H9 (cell line): Measurements from ENCODE around the gene RNF213. TPM values are rescaled to one million over a fixed set of nuclear protein-coding genes. Genes with fewer than 3 reads are reported as not detected.

ENCODE experiments used
- DNase-seq: peaks from one replicate; pipeline ENCODE4 v3.0.0-alpha.2; 2017
- H2AFZ ChIP-seq: one replicate; pipeline ENCODE4 v1.6.1; 2013; ENCODE audit warnings: mild to moderate bottlenecking, low read length, control low read depth, moderate library complexity
- H2AK5ac ChIP-seq: 2 replicates; pipeline ENCODE4 v1.6.1; 2013; ENCODE audit warnings: low read length, control low read depth, mixed read lengths; ENCODE audit not compliant: insufficient read length
- H2BK120ac ChIP-seq: one replicate; pipeline ENCODE4 v1.6.1; 2013; ENCODE audit warnings: low read depth, mild to moderate bottlenecking, low read length, control low read depth, inconsistent platforms; ENCODE audit not compliant: poor library complexity, severe bottlenecking
- H2BK12ac ChIP-seq: 2 replicates; pipeline ENCODE4 v1.6.1; 2013; ENCODE audit warnings: low read length, control low read depth, mixed read lengths, low read depth; ENCODE audit not compliant: insufficient read length
- H2BK15ac ChIP-seq: 2 replicates; pipeline ENCODE4 v1.6.1; 2013; ENCODE audit warnings: low read depth, low read length, control low read depth
- H2BK20ac ChIP-seq: one replicate; pipeline ENCODE4 v1.6.1; 2013; ENCODE audit warnings: low read depth, mild to moderate bottlenecking, low read length, control low read depth, inconsistent platforms; ENCODE audit not compliant: poor library complexity, severe bottlenecking
- H2BK5ac ChIP-seq: 2 replicates; pipeline ENCODE4 v1.6.1; 2013; ENCODE audit warnings: low read length, control low read depth, mixed read lengths; ENCODE audit not compliant: insufficient read length
- H3K14ac ChIP-seq: 2 replicates; pipeline ENCODE4 v1.6.1; 2013; ENCODE audit warnings: low read length, control low read depth; ENCODE audit not compliant: insufficient read depth
- H3K18ac ChIP-seq: 2 replicates; pipeline ENCODE4 v1.6.1; 2013; ENCODE audit warnings: low read depth, mild to moderate bottlenecking, mixed read lengths, low read length, control low read depth; ENCODE audit not compliant: insufficient read length
- H3K23ac ChIP-seq: 2 replicates; pipeline ENCODE4 v1.6.1; 2013; ENCODE audit warnings: low read length, control low read depth, mixed read lengths, low read depth; ENCODE audit not compliant: insufficient read length
- H3K23me2 ChIP-seq: 2 replicates; pipeline ENCODE4 v1.6.1; 2013; ENCODE audit warnings: low read depth, mild to moderate bottlenecking, mixed read lengths, low read length, control low read depth; ENCODE audit not compliant: insufficient read length, poor library complexity, severe bottlenecking
- H3K27ac ChIP-seq: 2 replicates; pipeline ENCODE4 v1.5.1; 2013; ENCODE audit warnings: low read length, control low read depth, mixed read lengths, low read depth; ENCODE audit not compliant: insufficient read length
- H3K27me3 ChIP-seq: 2 replicates; pipeline ENCODE4 v1.6.1; 2013; ENCODE audit warnings: low read length, control low read depth, inconsistent platforms; ENCODE audit not compliant: insufficient read depth
- H3K4ac ChIP-seq: 2 replicates; pipeline ENCODE4 v1.6.1; 2013; ENCODE audit warnings: low read depth, mild to moderate bottlenecking, control low read depth, inconsistent platforms, low read length, moderate library complexity
- H3K4me1 ChIP-seq: 2 replicates; pipeline ENCODE4 v1.6.1; 2013; ENCODE audit warnings: low read length, control low read depth, inconsistent platforms; ENCODE audit not compliant: insufficient read depth
- H3K4me2 ChIP-seq: 2 replicates; pipeline ENCODE4 v1.6.1; 2013; ENCODE audit warnings: low read length, control low read depth, mixed read lengths; ENCODE audit not compliant: insufficient read length, insufficient read depth
- H3K56ac ChIP-seq: 2 replicates; pipeline ENCODE4 v1.6.1; 2013; ENCODE audit warnings: low read depth, mild to moderate bottlenecking, mixed read lengths, low read length, control low read depth; ENCODE audit not compliant: insufficient read length
- H3K79me1 ChIP-seq: 2 replicates; pipeline ENCODE4 v1.6.1; 2013; ENCODE audit warnings: low read depth, mild to moderate bottlenecking, moderate library complexity, low read length, control low read depth, inconsistent platforms; ENCODE audit not compliant: insufficient read depth, poor library complexity, severe bottlenecking
- H3K79me2 ChIP-seq: 2 replicates; pipeline ENCODE4 v1.6.1; 2013; ENCODE audit warnings: low read length, control low read depth, inconsistent platforms; ENCODE audit not compliant: insufficient read depth
- H3K9ac ChIP-seq: 2 replicates; pipeline ENCODE4 v1.6.1; 2013; ENCODE audit warnings: low read length, control low read depth, mixed read lengths; ENCODE audit not compliant: insufficient read length; ENCODE audit errors: extremely low read depth
- H3K9me3 ChIP-seq: one replicate; pipeline ENCODE4 v1.6.1; 2013; ENCODE audit warnings: low read depth, low read length, inconsistent platforms; ENCODE audit not compliant: control insufficient read depth
- H3T11ph ChIP-seq: one replicate; pipeline ENCODE4 v1.6.1; 2013; ENCODE audit warnings: mild to moderate bottlenecking, low read length, control low read depth, inconsistent platforms
- H4K20me1 ChIP-seq: one replicate; pipeline ENCODE4 v1.6.1; 2013; ENCODE audit not compliant: control insufficient read depth, insufficient read length, insufficient read depth
- H4K5ac ChIP-seq: 2 replicates; pipeline ENCODE4 v1.6.1; 2013; ENCODE audit warnings: low read depth, mild to moderate bottlenecking, mixed read lengths, low read length, control low read depth; ENCODE audit not compliant: insufficient read length
- H4K8ac ChIP-seq: replicated peaks from 2 replicates; pipeline ENCODE4 v1.6.1; 2013; ENCODE audit warnings: low read length, control low read depth, mixed read lengths, low read depth; ENCODE audit not compliant: insufficient read length
- H4K91ac ChIP-seq: 2 replicates; pipeline ENCODE4 v1.6.1; 2013; ENCODE audit warnings: low read depth, mild to moderate bottlenecking, moderate library complexity, mixed read lengths, low read length, control low read depth; ENCODE audit not compliant: insufficient read length
- H3K27ac Mint-ChIP-seq, 3 experiments: 2 replicates in 2 of 3; 3 replicates in 1 of 3; pipeline ENCODE4 v1.8.0; 2020 to 2021; ENCODE audit warnings: mixed read lengths in 3 of 3, mild to moderate bottlenecking in 1 of 3, moderate library complexity in 1 of 3
- H3K27me3 Mint-ChIP-seq: 2 replicates; pipeline ENCODE4 v1.8.0; 2021; ENCODE audit warnings: low read depth, mild to moderate bottlenecking, moderate library complexity, mixed read lengths
- H3K36me3 Mint-ChIP-seq, 3 experiments: 2 replicates in 2 of 3; 3 replicates in 1 of 3; pipeline ENCODE4 v1.8.0; 2020 to 2021; ENCODE audit warnings: low read depth in 3 of 3, mixed read lengths in 3 of 3; ENCODE audit not compliant: insufficient read depth in 1 of 3
- H3K4me1 Mint-ChIP-seq, 2 experiments: 2 replicates each; pipeline ENCODE4 v1.8.0; 2020; ENCODE audit warnings: mixed read lengths in 2 of 2
- H3K4me3 Mint-ChIP-seq, 2 experiments: 2 replicates in 1 of 2; 3 replicates in 1 of 2; pipeline ENCODE4 v1.8.0; 2020 to 2021; ENCODE audit warnings: mild to moderate bottlenecking in 2 of 2, mixed read lengths in 2 of 2, moderate library complexity in 1 of 2
- H3K9me3 Mint-ChIP-seq, 2 experiments: 2 replicates in 1 of 2; 3 replicates in 1 of 2; pipeline ENCODE4 v1.8.0; 2020; ENCODE audit warnings: mild to moderate bottlenecking in 2 of 2, mixed read lengths in 2 of 2, moderate library complexity in 1 of 2
- WGBS: extraction: QIAGEN DNeasy Blood & Tissue Kit; methylation state at CpG from one replicate; pipeline ENCODE4 v1.1.7; 2013; ENCODE audit warnings: missing lambda C conversion rate, low lambda C conversion rate, mixed read lengths; ENCODE audit not compliant: insufficient read length; ENCODE audit errors: extremely low coverage; 5-methylcytosine and 5-hydroxymethylcytosine counted together
- total RNA-seq: library from RNA; stranded (reverse); gene quantifications from 2 replicates; pipeline ENCODE4 v1.2.1, GENCODE V29; 2021
- TF ChIP-seq, protein P1 (sequence below): fragments of 200-600 bp; sonication (generic); conservative IDR thresholded peaks from 3 replicates; pipeline ENCODE4 v1.8.0; 2021; ENCODE audit warnings: antibody characterized with exemption, mild to moderate bottlenecking

The RNF213 gene
- total RNA-seq, 1 experiment from 2014 or later = 34.3 TPM

DNA sequence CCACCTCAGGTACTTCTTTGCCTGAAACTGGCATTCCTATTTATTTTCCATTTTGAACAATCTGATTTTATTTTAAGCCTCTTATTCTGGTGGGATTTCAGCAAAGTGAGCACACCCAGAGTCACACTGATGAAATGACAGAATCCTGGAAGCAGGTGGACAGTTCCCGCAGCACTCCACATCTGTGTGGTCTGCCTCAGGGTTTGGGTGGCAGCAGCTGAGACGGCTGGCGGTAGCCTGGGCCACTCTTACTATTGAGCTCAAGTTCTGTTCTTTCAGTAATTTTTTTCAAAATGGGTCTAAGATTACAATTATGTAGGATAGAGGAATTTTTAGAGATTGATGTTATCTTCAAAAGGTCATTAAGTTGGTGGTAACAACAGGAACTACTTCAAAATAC is 121.8 kb downstream of the RNF213 start:
- WGBS = no CpG with 5 or more reads among the region's 3 CpGs
- no peak overlapping the region for H3K56ac ChIP-seq
- H3K4me1 ChIP-seq = no peaks in the 10 kb centered on the region
- H3K9ac ChIP-seq = no peak overlapping the region
- H2BK5ac ChIP-seq = no peak overlapping the region
- Mint-ChIP-seq H3K27ac (0 out of 7 replicates have a peak overlapping the region, but pooled peaks of 1 of the 3 experiments have one; percentile 53), H3K9me3 (no peaks in the 10 kb centered on the region), H3K27me3 (no peaks in the 10 kb centered on the region), H3K36me3 (peaks cover 12 to 78% (median 65%) of the 10 kb centered on the region in 3 experiments; a peak in 6 of 7 replicates), H3K4me3 (no peak overlapping the region), H3K4me1 (peaks cover 0 to 6% of the 10 kb centered on the region in 2 experiments; a peak in 1 of 4 replicates)
- H3K23ac ChIP-seq = no peak overlapping the region
- H3T11ph ChIP-seq = no peak overlapping the region
- H2BK12ac ChIP-seq = no peak overlapping the region
- no peak overlapping the region for H3K18ac ChIP-seq
- no peak overlapping the region for H2BK120ac ChIP-seq
- H3K9me3 ChIP-seq = no peaks in the 10 kb centered on the region
- no peak overlapping the region for H4K8ac ChIP-seq
- H4K91ac ChIP-seq = no peak overlapping the region
- H3K14ac ChIP-seq = no peak overlapping the region
- no peaks in the 10 kb centered on the region for H3K79me2 ChIP-seq
- no peak overlapping the region for H2BK15ac ChIP-seq
- H4K5ac ChIP-seq = no peak overlapping the region
- no peaks in the 10 kb centered on the region for H3K23me2 ChIP-seq
- H4K20me1 ChIP-seq = no peaks in the 10 kb centered on the region
- no peak for DNase-seq
- H3K79me1 ChIP-seq = no peaks in the 10 kb centered on the region
- no peak overlapping the region for H2AK5ac ChIP-seq
- no peaks in the 10 kb centered on the region for H3K27me3 ChIP-seq
- H2AFZ ChIP-seq = no peak overlapping the region
- no peak overlapping the region for H3K27ac ChIP-seq
- H2BK20ac ChIP-seq = no peak overlapping the region
- H3K4me2 ChIP-seq = no peak overlapping the region
- TF ChIP-seq, protein P1, sequence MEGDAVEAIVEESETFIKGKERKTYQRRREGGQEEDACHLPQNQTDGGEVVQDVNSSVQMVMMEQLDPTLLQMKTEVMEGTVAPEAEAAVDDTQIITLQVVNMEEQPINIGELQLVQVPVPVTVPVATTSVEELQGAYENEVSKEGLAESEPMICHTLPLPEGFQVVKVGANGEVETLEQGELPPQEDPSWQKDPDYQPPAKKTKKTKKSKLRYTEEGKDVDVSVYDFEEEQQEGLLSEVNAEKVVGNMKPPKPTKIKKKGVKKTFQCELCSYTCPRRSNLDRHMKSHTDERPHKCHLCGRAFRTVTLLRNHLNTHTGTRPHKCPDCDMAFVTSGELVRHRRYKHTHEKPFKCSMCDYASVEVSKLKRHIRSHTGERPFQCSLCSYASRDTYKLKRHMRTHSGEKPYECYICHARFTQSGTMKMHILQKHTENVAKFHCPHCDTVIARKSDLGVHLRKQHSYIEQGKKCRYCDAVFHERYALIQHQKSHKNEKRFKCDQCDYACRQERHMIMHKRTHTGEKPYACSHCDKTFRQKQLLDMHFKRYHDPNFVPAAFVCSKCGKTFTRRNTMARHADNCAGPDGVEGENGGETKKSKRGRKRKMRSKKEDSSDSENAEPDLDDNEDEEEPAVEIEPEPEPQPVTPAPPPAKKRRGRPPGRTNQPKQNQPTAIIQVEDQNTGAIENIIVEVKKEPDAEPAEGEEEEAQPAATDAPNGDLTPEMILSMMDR = no peak
- H3K4ac ChIP-seq = no peak overlapping the region
